Motor neuron (in vitro differentiated cells): ENCODE data around the gene B3GAT1. TPM values are rescaled to one million over a fixed set of nuclear protein-coding genes. Genes with fewer than 3 reads are reported as not detected.
A peak's percentile ranks its signal among the peaks of the same experiment; 100 is the strongest.

Experiments
- ATAC-seq, 8 experiments: fragments of 200-7000 bp; cut with Tn5 transposase; replicated peaks in 6 of 8; 2 replicates each; pipeline ENCODE4 v1.8.0; 2021; ENCODE audit warnings: mild to moderate bottlenecking in 8 of 8, moderate library complexity in 8 of 8
- H3K27ac ChIP-seq, 2 donors: fragments of 250-450 bp; sonication (Bioruptor Pico); 2 replicates each; pipeline ENCODE4 v1.9.0; 2021; ENCODE audit warnings: antibody characterized with exemption in 2 of 2, mild to moderate bottlenecking in 2 of 2, moderate library complexity in 1 of 2
- H3K4me1 ChIP-seq, 2 donors: fragments of 250-450 bp; sonication (Bioruptor Pico); replicated peaks in 1 of 2; 2 replicates each; pipeline ENCODE4 v1.6.1; 2021; ENCODE audit warnings: antibody characterized with exemption in 2 of 2, mild to moderate bottlenecking in 2 of 2, moderate library complexity in 1 of 2
- H3K4me3 ChIP-seq, 5 donors: fragments of 250-450 bp; sonication (Bioruptor Pico); 2 replicates each; pipeline ENCODE4 v1.9.0; 2021; ENCODE audit warnings: antibody characterized with exemption in 5 of 5, mild to moderate bottlenecking in 5 of 5, moderate library complexity in 4 of 5
- WGBS, 10 experiments: fragments of 450-650 bp; shearing (Covaris generic); methylation state at CpG; one replicate each; pipeline ENCODE4 v1.0.0; 2022; 5-methylcytosine and 5-hydroxymethylcytosine counted together
- in situ Hi-C, 9 experiments: fragments of 400-800 bp; cut with MboI; loops; one replicate each; pipeline ENCODE4 v1.15.0; 2021; ENCODE audit warnings: low sequenced_read_pairs in 9 of 9, low pct_unique_long_range_greater_than_20kb in 2 of 9; ENCODE audit not compliant: unreplicated experiment in 9 of 9
- total RNA-seq, 8 experiments: library from RNA; unstranded; fragments of 300-600 nt; gene quantifications; 2 replicates each; pipeline versions ENCODE4 v1.2.3 to v1.2.4, GENCODE V29; 2022

The B3GAT1 gene
- total RNA-seq, 8 experiments from 2014 or later, result 0.18 to 23.9 (median 17.6) TPM

DNA sequence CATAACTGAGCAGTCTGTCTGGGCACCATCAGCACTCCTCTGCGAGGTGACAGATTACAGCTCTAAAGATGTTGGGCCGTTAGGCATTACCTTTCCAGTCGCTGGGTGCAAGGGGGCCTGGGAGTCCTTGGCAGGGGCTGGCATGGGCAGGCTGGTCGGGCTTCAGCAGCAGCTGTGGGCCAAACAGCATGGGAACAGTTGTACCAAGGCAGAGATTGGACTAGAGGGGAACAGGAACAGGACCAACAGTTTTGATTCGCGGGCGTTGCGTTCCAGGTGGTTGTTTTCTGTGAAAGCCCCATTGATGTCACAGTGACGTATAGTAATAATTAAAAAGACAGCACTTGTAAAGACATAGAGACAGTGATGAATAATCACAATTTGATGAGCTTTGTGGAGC is 25.8 kb upstream of the B3GAT1 start:
- 0 to 100% (median 87%) methylated on average over 1 to 4 of the region's 9 CpGs; no CpG with 5 or more reads in 5 of the 10 experiments for WGBS, 10 experiments
- ATAC-seq, result no peak
- H3K27ac ChIP-seq, result no peak overlapping the region
- peaks cover 9 to 21% of the 10 kb centered on the region in 2 donors for H3K4me1 ChIP-seq
- in situ Hi-C loops, result no loop called here
- no peak overlapping the region for H3K4me3 ChIP-seq

DNA sequence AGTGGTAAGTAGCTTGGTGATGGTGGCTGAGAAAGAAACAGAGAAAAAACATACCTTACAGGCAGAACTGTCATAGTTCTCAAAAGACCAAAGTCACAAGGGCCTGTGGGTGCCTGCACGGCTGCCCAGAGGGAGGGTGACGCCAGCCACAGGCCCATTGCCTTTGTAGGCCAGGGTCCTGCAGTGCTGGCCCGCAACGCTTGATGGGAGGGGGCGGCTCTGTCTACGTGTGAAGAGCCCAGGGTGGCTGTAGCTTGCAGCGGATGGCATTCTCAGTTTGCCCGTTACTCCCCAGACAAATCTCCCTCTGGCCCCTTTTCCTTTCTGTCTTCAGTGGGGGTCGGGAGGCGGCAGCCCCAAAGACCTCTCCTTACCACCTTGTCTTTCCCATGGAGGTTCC is 24.7 kb upstream of the B3GAT1 start:
- WGBS, 10 experiments, result 0 to 100% (median 88%) methylated on average over 1 to 5 of the region's 10 CpGs; no CpG with 5 or more reads in 4 of the 10 experiments
- H3K27ac ChIP-seq, result no peak overlapping the region
- ATAC-seq, result no peak
- H3K4me3 ChIP-seq, result no peak overlapping the region
- peaks cover 9 to 20% of the 10 kb centered on the region in 2 donors for H3K4me1 ChIP-seq
- in situ Hi-C loops, result no loop called here

DNA sequence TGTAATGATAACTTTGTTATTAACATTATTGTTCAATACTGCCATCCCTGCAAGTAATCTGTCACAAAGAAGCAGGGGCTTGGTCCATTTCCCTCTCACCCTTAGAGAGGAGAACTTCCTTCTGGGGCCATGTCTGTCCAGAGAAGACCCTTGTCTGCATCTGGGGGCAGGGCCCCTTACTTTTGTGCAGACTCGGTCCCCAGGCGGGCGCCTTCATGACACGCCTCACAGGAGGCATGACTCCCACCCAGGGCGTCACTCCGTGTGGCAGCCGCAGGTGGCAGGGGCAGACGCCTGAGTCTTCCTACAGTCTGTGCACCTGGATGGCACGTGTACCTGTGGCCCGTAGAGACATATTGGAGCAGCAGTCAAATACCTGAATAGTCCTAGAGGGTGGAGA is 21.8 kb upstream of the B3GAT1 start:
- no peak overlapping the region for H3K4me3 ChIP-seq
- ATAC-seq, result no peak
- WGBS, 10 experiments, result 20 to 87% (median 35%) methylated on average over 1 to 6 of the region's 10 CpGs; no CpG with 5 or more reads in 7 of the 10 experiments
- H3K4me1 ChIP-seq, result peaks cover 20 to 22% of the 10 kb centered on the region in 2 donors
- H3K27ac ChIP-seq, result no peak overlapping the region
- in situ Hi-C loops, result no loop called here

DNA sequence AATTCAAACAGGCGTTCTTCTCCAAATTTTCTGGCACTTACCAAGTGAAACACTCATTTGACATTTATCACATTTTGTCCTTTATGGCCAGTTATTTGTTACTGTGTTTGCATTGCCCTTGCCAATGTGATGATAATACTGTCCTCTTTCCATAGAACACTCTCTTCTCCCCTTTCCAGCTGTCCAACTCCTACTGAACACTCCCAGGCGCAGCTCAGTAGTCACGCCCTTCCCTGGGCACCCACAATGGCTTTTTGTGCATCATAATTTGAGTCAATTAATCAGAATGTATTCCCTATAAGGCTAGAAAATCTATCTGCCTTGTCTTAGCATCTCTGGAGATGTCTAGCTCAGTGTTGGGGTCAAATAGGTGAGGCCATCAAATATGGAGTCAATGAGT is 21.2 kb upstream of the B3GAT1 start:
- Histone ChIP-seq H3K4me1 (peaks cover 25 to 28% of the 10 kb centered on the region in 2 donors), H3K4me3 (no peak overlapping the region), H3K27ac (no peak overlapping the region)
- ATAC-seq, result no peak
- 0 to 100% (median 77%) methylated on average over 1 to 3 of the region's 3 CpGs for WGBS, 10 experiments
- in situ Hi-C loops, result no loop called here

DNA sequence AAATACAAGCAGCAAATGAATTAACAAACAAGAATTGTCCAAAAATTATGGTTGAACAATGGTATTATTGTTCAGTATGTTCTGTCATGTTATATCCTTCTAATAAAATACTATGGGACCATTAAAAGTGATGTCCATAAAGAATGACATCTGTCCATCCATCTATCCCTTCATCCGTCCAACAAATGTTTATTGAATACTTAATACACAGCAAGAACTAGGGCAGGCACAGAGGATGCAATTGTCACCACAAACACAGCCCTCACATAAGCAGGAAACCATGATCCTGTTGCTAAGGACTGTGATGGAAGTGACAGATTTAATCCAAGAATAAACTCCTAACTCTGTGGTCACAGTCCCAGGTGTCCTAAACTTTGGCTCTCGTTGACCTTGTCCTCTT is 20.7 kb upstream of the B3GAT1 start:
- Histone ChIP-seq H3K4me3 (no peak overlapping the region), H3K27ac (no peak overlapping the region), H3K4me1 (peaks cover 25 to 32% of the 10 kb centered on the region in 2 donors)
- WGBS, 10 experiments, result 0 to 80% (median 0%) methylated on average over 1 to 2 of the region's 2 CpGs
- in situ Hi-C loops, result no loop called here
- ATAC-seq, result no peak

DNA sequence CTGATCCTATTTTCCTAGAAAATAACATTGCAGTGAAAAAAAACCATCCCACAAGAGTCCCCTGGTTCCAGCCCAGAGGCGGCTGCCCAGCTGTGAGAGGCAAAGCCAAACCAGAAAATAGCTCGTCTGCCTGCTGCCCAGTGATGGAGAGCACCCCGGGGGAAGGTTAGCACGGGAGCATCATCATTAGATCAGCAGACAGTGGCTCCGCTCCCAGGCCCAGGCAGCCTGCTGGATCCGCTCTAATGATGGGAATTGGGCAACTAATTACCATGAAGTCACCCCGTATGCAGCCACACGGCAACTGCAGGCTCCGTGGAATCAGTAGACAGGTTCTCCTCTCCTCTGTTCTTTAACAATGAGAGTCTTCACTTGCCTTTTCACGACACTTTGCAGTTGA is 17.1 kb upstream of the B3GAT1 start:
- in situ Hi-C loops, result no loop called here
- peaks cover 25 to 29% of the 10 kb centered on the region in 2 donors for H3K4me1 ChIP-seq
- ATAC-seq, result peak in 5 of 8 experiments; percentile 98 to 99 (median 99)
- H3K27ac ChIP-seq, result peak overlapping the region; percentile 48 to 74
- no peak overlapping the region for H3K4me3 ChIP-seq
- 29 to 56% (median 39%) methylated on average over 1 to 10 of the region's 10 CpGs; no CpG with 5 or more reads in 2 of the 10 experiments for WGBS, 10 experiments

GRCh38 chr11:134425816-134426536 is 13.9 kb upstream of the B3GAT1 start:
- WGBS, 10 experiments, result 0 to 100% (median 60%) methylated on average over 1 to 11 of the region's 16 CpGs; no CpG with 5 or more reads in 3 of the 10 experiments
- peak in 2 of 8 experiments; percentile 41 to 47 for ATAC-seq
- in situ Hi-C loops, result no loop called here
- no peak overlapping the region for H3K4me3 ChIP-seq
- peaks cover 22 to 25% of the 10 kb centered on the region in 2 donors for H3K4me1 ChIP-seq
- H3K27ac ChIP-seq, result no peak overlapping the region

DNA sequence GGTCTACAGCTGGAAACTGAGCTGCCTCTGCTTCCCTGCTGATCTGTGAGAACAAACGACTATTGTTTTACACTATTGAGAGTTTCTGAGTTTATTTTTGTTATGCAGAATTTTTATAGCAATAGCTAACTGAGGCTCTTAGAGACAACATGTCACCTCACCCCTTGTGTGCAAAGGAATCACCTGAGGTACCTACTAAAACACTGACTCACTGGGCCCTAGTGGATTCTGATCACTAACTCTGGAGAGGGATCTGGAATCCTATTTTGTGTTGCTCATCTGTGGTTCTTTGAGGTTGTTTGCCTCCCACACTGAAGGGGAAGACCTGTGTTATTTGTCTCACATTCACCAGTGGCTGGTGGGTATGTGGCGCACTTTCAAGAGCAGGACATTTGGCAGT is 13.4 kb upstream of the B3GAT1 start:
- WGBS, 10 experiments, result 0 to 57% (median 23%) methylated on average over 1 to 2 of the region's 2 CpGs; no CpG with 5 or more reads in 4 of the 10 experiments
- H3K27ac ChIP-seq, result no peak overlapping the region
- peaks cover 19 to 25% of the 10 kb centered on the region in 2 donors for H3K4me1 ChIP-seq
- in situ Hi-C loops, result no loop called here
- no peak overlapping the region for H3K4me3 ChIP-seq
- ATAC-seq, result no peak

GRCh38 chr11:134423106-134423505 is 11.1 kb upstream of the B3GAT1 start:
- Histone ChIP-seq H3K4me3 (no peak overlapping the region), H3K4me1 (peaks cover 0 to 11% of the 10 kb centered on the region in 2 donors), H3K27ac (no peak overlapping the region)
- no peak for ATAC-seq
- in situ Hi-C loops, result no loop called here
- WGBS, 10 experiments, result 0 to 100% (median 82%) methylated on average over 1 to 7 of the region's 10 CpGs; no CpG with 5 or more reads in 2 of the 10 experiments

DNA sequence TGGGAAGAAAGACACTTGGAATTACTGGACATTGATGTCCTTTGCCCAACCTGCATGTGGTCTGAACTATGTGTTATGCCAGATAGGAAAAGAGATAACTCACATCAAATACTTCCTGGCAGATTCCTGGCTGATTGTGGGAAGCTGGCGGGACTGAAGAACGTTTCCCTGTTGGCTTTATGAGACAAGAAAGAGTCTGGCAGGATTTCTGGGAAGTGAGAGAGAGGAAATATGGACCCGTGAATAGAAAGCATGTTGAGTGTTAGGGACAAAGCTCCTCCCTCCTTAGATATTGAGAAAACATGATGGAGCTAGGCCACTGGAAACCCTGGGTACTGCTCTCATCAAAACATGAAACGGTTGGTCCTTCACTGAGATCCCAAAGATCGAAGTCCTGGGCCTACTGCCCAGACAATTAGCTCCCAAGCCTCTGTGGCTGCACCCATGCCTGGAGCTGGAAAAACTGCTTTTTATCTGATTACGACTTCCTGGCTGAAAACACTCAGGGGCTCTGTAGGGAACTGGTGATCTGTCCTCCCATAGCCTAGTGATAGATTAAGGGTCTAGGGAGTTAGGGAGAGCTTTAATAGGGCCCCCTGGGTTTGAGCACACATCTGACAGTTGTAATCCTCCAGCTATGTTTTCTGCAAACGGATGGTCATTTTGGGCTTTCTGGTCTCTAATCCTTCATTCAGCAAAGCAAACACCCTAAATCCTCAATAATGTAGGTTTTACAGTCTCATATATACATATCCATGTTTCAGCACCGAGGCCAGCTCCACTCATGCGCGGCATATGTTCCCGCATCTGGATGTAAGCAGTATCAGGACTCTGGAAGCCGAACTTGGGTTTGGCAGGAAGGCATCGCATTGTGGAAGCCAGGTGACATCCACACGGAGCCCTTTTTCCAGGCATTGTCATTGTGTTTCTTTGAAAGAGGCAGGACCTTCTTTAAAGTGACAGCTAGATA is 6.1 kb upstream of the B3GAT1 start:
- 3 to 92% (median 71%) methylated on average over 2 to 12 of the region's 14 CpGs; no CpG with 5 or more reads in 1 of the 10 experiments for WGBS, 10 experiments
- Histone ChIP-seq H3K4me1 (peaks cover 29 to 41% of the 10 kb centered on the region in 2 donors), H3K27ac (no peak overlapping the region), H3K4me3 (no peak overlapping the region)
- ATAC-seq, result peak in 4 of 8 experiments; percentile 12 to 88 (median 62)
- in situ Hi-C loops, result no loop called here

GRCh38 chr11:134416726-134417125 is 4.7 kb upstream of the B3GAT1 start:
- WGBS, 10 experiments, result 0 to 98% (median 60%) methylated on average over 1 to 8 of the region's 10 CpGs
- no peak for ATAC-seq
- peaks cover 31 to 44% of the 10 kb centered on the region in 2 donors for H3K4me1 ChIP-seq
- no peak overlapping the region for H3K27ac ChIP-seq
- H3K4me3 ChIP-seq, result no peak overlapping the region
- in situ Hi-C loops, result no loop called here

GRCh38 chr11:134414766-134415765 is 3.0 kb upstream of the B3GAT1 start:
- no peak for ATAC-seq
- in situ Hi-C loops, result no loop called here
- 0 to 50% (median 26%) methylated on average over 1 to 5 of the region's 17 CpGs; no CpG with 5 or more reads in 3 of the 10 experiments for WGBS, 10 experiments
- Histone ChIP-seq H3K4me3 (no peak overlapping the region), H3K27ac (no peak overlapping the region), H3K4me1 (peaks cover 39 to 53% of the 10 kb centered on the region in 2 donors)
